Neuron (in vitro differentiated cells): ENCODE measurements around the gene ARHGAP18.

ENCODE experiments used
- H2AFZ ChIP-seq: one replicate; pipeline ENCODE4 v1.6.1; 2013; ENCODE audit warnings: low read depth, mild to moderate bottlenecking, inconsistent platforms, low read length, moderate library complexity
- H3K27me3 ChIP-seq: one replicate; pipeline ENCODE4 v1.6.1; 2013; ENCODE audit warnings: low read length; ENCODE audit not compliant: insufficient read depth
- H3K36me3 ChIP-seq: one replicate; pipeline ENCODE4 v1.6.1; 2013; ENCODE audit warnings: low read length; ENCODE audit not compliant: insufficient read depth
- H3K4me1 ChIP-seq: one replicate; pipeline ENCODE4 v1.6.1; 2013; ENCODE audit warnings: low read length; ENCODE audit not compliant: insufficient read depth
- H3K4me3 ChIP-seq: 2 replicates; pipeline ENCODE4 v1.5.1; 2013; ENCODE audit warnings: mild to moderate bottlenecking, low read length, moderate library complexity
- H3K9me3 ChIP-seq: one replicate; pipeline ENCODE4 v1.6.1; 2013; ENCODE audit warnings: low read length

The ARHGAP18 gene

GRCh38 chr6:129637340-129638054 is 72.5 kb downstream of the ARHGAP18 start:
- Histone ChIP-seq H3K4me1 (no peaks in the 10 kb centered on the region), H3K36me3 (no peaks in the 10 kb centered on the region), H3K4me3 (no peak overlapping the region), H3K9me3 (no peaks in the 10 kb centered on the region), H3K27me3 (no peaks in the 10 kb centered on the region), H2AFZ (peak overlapping the region; percentile 46)

GRCh38 chr6:129635396-129636130 is 74.4 kb downstream of the ARHGAP18 start:
- no peak overlapping the region for H2AFZ ChIP-seq
- no peaks in the 10 kb centered on the region for H3K36me3 ChIP-seq
- H3K4me1 ChIP-seq, result no peaks in the 10 kb centered on the region
- H3K27me3 ChIP-seq, result no peaks in the 10 kb centered on the region
- no peak overlapping the region for H3K4me3 ChIP-seq
- no peaks in the 10 kb centered on the region for H3K9me3 ChIP-seq

DNA sequence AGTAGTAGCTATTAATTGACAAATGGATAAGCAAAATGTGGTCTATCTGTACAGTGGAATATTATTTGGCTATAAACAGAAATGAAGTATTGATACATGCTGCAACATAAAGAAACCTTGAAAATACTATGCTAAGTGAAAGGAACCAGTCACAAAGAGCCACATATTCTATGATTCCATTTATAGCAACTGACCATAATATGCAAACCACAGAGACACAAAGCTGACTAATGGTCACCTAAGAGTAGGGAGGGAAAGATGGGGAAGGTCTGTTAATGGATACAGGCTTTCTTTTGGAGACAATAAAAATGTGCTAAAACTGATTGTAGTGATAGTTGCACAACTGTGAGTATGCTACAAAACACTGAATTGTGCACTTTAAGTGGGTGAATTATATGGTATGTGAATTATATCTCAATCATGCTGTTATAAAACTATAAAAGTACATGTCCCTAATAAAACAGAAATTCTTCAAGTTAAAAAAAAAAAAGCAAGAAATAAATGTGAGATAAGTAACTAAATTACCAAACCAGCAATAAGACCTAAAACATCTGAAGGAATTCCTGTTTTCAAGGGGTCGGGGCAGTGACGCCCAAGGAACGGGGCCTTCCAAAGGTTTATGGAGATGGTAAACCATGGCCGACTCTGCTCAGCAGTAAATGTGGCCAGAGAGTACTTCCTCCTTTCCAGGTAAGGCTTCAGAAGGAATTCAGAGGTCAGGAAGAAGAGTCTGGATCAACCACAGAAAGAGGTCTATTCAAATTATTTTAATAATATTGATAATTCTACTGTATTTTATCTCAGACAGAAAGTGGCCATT is 75.4 kb downstream of the ARHGAP18 start:
- H3K9me3 ChIP-seq, result no peaks in the 10 kb centered on the region
- no peak overlapping the region for H2AFZ ChIP-seq
- H3K4me3 ChIP-seq, result no peak overlapping the region
- no peaks in the 10 kb centered on the region for H3K36me3 ChIP-seq
- H3K4me1 ChIP-seq, result no peaks in the 10 kb centered on the region
- no peaks in the 10 kb centered on the region for H3K27me3 ChIP-seq

DNA sequence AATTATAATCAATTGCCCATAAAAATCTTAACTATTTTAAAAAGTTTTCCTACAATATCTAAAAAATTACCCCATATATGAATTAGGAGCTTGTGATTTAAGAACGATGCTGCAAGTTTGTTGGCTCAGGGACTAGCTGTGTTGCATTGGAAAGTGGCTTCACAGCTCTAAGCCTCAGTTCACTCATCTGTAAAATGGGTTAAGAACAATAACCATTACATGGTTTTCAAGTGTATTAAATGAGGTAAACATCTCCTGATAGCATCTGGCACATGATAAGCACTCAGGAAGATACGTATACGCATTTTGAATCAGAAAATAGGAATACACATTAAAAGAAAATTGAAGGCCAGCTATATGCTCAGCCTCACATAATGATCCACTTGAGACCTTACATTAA is 76.4 kb downstream of the ARHGAP18 start:
- H3K27me3 ChIP-seq, result no peaks in the 10 kb centered on the region
- no peak overlapping the region for H2AFZ ChIP-seq
- H3K4me1 ChIP-seq, result no peaks in the 10 kb centered on the region
- H3K4me3 ChIP-seq, result no peak overlapping the region
- no peaks in the 10 kb centered on the region for H3K9me3 ChIP-seq
- no peaks in the 10 kb centered on the region for H3K36me3 ChIP-seq

DNA sequence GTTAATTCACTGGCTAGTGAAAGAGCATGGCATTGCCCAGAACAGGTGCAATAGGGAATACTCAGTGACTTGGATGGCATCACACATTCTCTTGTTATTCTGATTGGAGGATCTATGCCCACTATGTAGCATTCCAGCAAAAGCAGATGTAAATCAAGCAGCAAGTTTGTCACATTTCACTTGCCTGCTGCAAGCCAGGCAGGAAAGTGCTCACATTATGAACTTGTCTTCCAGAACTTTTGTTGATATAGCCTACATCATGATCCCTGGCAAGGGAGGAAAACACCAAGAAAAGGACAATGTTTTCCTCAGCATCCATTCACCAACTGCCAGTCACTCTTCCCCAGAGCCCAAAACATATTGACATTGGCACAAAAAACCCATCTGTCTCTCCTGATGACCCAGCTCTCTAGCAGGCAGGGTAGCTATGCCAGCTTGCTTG is 77.8 kb downstream of the ARHGAP18 start:
- no peaks in the 10 kb centered on the region for H3K4me1 ChIP-seq
- no peaks in the 10 kb centered on the region for H3K27me3 ChIP-seq
- H3K4me3 ChIP-seq, result no peak overlapping the region
- H2AFZ ChIP-seq, result no peak overlapping the region
- H3K36me3 ChIP-seq, result no peaks in the 10 kb centered on the region
- no peaks in the 10 kb centered on the region for H3K9me3 ChIP-seq

- no peaks in the 10 kb centered on the region for H3K36me3 ChIP-seq
- H3K9me3 ChIP-seq, result no peaks in the 10 kb centered on the region
These were observed 78.9 kb downstream of the ARHGAP18 start for GRCh38 chr6:129631070-129631469.

DNA sequence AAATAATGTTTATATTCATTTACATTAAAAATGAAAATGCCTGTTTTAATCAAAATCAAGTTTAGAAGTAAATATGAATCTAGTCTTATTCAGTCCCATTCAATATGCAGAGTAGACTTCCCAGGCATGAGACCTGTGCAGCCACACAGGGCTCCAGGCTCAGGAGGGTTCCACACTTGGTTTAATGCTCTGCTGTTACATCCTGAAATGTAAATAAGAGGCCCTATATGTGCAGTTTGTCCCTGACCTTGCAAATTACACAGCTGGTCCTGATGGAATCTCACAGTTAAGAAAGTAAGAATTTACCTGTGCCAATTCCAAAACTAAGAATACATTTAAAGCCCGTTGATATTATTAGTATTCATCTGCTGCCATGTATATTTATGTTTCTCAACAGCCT is 79.4 kb downstream of the ARHGAP18 start:
- no peaks in the 10 kb centered on the region for H3K4me1 ChIP-seq
- H3K36me3 ChIP-seq, result no peaks in the 10 kb centered on the region
- no peaks in the 10 kb centered on the region for H3K9me3 ChIP-seq
- H3K27me3 ChIP-seq, result no peaks in the 10 kb centered on the region
- H3K4me3 ChIP-seq, result no peak overlapping the region
- no peak overlapping the region for H2AFZ ChIP-seq

More at GRCh38 chr6:129631070-129631469, 78.9 kb downstream of the ARHGAP18 start:
- H3K4me1 ChIP-seq, result no peaks in the 10 kb centered on the region
- H3K27me3 ChIP-seq, result no peaks in the 10 kb centered on the region
- no peak overlapping the region for H2AFZ ChIP-seq
- no peak overlapping the region for H3K4me3 ChIP-seq

- no peaks in the 10 kb centered on the region for H3K4me1 ChIP-seq
- no peak overlapping the region for H3K4me3 ChIP-seq
- no peak overlapping the region for H2AFZ ChIP-seq
- no peaks in the 10 kb centered on the region for H3K9me3 ChIP-seq
- H3K27me3 ChIP-seq, result no peaks in the 10 kb centered on the region
- no peaks in the 10 kb centered on the region for H3K36me3 ChIP-seq
These were observed 81.7 kb downstream of the ARHGAP18 start for GRCh38 chr6:129628101-129628815.

- no peaks in the 10 kb centered on the region for H3K27me3 ChIP-seq
- no peak overlapping the region for H2AFZ ChIP-seq
- H3K36me3 ChIP-seq, result no peaks in the 10 kb centered on the region
- no peaks in the 10 kb centered on the region for H3K4me1 ChIP-seq
- no peaks in the 10 kb centered on the region for H3K9me3 ChIP-seq
- H3K4me3 ChIP-seq, result no peak overlapping the region
These were observed 85.5 kb downstream of the ARHGAP18 start for GRCh38 chr6:129624488-129624887.

GRCh38 chr6:129623008-129623732 is 86.8 kb downstream of the ARHGAP18 start:
- no peaks in the 10 kb centered on the region for H3K27me3 ChIP-seq
- H3K9me3 ChIP-seq, result no peaks in the 10 kb centered on the region
- H3K36me3 ChIP-seq, result no peaks in the 10 kb centered on the region
- no peak overlapping the region for H3K4me3 ChIP-seq
- H2AFZ ChIP-seq, result no peak overlapping the region
- H3K4me1 ChIP-seq, result no peaks in the 10 kb centered on the region

DNA sequence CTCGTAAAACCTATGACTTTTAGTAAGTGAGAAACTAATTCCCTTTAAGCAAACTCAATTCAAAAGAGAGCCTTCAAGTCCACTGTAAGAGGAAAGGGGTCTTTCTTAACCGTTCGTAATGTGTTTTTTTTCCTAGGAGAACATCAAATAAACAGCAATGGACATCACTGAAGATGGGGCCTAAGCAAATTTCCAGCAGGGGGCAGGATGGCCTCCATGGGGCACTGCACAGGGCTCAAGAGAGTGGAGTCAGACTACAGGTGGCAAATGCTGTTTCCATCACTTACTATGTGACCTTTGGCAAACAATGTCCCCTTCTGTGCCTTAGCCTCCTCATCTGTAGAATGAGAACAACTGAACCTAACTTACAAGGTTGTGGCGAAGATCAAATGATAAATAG is 88.7 kb downstream of the ARHGAP18 start:
- H3K9me3 ChIP-seq, result no peaks in the 10 kb centered on the region
- no peak overlapping the region for H2AFZ ChIP-seq
- no peaks in the 10 kb centered on the region for H3K4me1 ChIP-seq
- no peaks in the 10 kb centered on the region for H3K36me3 ChIP-seq
- H3K27me3 ChIP-seq, result no peaks in the 10 kb centered on the region
- no peak overlapping the region for H3K4me3 ChIP-seq

DNA sequence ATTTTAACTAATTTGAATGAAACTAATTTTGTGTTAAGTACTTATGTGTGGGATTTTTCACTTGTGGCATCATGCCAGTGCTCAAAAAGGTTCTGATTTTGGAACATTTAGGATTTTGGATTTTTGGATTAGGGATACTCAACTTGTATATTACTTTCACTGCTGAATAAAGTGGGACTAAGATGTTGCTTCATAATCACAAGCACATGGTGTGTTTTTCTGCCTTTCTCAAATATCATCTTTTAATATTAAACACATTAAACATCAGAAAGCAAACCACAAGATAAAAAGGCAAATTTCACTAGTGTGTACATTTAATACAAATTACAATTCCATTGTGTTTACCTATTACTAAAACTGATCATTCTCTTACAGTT is 89.8 kb downstream of the ARHGAP18 start:
- Histone ChIP-seq H3K27me3 (no peaks in the 10 kb centered on the region), H2AFZ (no peak overlapping the region), H3K4me3 (no peak overlapping the region), H3K36me3 (no peaks in the 10 kb centered on the region), H3K9me3 (no peaks in the 10 kb centered on the region), H3K4me1 (no peaks in the 10 kb centered on the region)
